Measurements from ENCODE around the gene TMEM38B.

DNA sequence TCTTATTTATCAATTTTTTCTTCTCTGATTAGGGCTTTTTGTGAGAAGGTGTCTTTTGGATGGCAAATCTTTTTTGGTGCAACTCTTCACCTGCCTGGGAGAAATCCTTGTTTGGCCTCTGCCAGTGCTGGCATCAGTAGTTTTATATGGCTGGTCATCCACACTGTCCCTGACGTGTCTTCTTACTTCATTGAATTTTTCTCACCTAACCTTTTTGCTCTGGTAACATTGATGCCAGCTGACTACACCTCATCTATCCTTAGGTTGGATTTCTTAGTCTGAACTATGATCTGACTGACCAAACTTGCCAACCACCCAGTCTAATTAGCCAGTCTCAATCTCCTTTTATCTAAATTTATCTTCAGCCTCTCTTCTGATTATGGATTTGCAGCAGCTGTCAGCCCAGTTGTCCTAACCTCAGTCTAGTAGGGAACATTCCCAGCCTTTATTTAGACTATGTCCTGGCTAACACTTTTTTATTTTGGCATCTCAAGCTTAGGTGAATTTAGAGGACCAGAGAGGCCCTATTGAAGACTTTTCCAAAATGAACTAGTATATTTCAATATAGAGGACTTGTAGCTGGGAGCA lies 10.6 kb upstream of the TMEM38B start:
- no peak for TF ChIP-seq POLR2AphosphoS5 (IDR thresholded peaks at IDR 0.05; ENCODE audit: low read depth, low read length)
- no peak for TF ChIP-seq POLR2A (IDR thresholded peaks at IDR 0.05; ENCODE audit: low read depth, low read length)
- no peak for TF ChIP-seq TAF1 (IDR thresholded peaks at IDR 0.05; ENCODE audit: borderline replicate concordance, low read depth, low read length)

Measured in GM12892 (cell line).